Measurements from ENCODE around the gene PLA2G1B.

- TF ChIP-seq CTCF (IDR thresholded peaks at IDR 0.05) (no peak), POLR2A (IDR thresholded peaks at IDR 0.05) (no peak), POLR2AphosphoS5 (IDR thresholded peaks at IDR 0.05) (no peak), EP300 (IDR thresholded peaks at IDR 0.05) (no peak)
Measured at GRCh38 chr12:120366341-120366705, 38.7 kb upstream of the PLA2G1B start.

All from gastroesophageal sphincter (tissue), 3 donors.